HG03432 (cell line): Measurements from ENCODE around the gene C2CD4B.

ENCODE experiments used
- ATAC-seq: cut with Tn5 transposase; IDR thresholded peaks from one replicate; pipeline ENCODE4 v1.9.1; 2021; ENCODE audit warnings: mild to moderate bottlenecking, moderate library complexity; ENCODE audit not compliant: unreplicated experiment

Gene C2CD4B

DNA sequence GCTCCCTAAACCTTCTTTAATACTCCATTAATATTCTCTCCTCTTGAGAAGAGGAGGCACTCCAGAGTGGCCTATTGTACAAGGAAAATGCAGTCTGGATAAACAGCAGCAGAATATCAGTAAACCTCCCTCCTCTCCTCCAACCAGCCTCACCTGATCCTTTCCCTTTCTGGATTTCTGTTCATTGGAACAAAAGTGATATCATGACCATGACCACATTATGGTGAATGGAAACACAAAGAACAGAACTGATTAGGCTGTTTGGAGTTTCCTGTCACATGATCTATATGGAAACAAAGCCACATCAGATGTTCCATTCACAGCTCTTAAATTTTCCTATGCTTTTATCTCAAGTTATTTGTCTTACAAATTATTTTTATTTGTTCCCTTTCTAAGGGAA, 14.6 kb downstream of the C2CD4B start:
- no peak for ATAC-seq

DNA sequence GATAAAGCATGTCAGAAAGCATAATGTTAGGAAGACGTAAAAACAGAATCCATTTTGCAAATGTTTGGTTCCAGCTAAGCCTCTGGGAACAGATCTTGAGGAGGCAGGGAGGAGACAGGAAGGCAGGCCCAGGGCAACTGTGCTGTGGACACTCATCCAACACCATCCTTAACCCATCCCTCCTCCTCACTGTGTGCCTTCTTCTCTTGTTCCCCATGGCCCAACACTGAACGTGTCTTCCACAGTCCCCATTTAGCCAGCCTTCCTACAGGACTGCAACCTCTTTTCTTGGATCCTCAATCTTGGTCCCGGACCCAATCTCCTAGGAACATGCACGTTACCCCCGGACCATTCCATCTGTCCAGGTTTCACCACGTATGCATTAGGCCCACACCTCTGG, 15.4 kb downstream of the C2CD4B start:
- no peak for ATAC-seq

DNA sequence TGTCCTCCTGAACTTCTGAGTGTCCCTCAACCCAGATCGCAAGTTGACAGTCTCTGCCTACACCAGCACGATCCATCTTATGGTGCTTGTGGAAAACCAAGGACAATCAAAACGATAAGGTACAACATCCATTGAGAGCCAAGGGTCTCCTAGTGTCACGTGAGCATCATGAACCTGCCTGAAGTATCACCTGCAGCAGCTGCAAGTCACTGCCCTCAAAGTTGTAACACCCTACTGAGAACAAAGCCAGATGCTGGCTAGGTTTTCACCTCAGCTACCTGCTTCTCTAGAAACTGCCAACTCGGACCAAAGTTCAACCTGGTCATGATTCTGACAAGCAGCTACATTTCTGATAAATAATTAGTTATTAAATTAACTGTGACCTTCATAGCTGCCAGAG, 17.5 kb downstream of the C2CD4B start:
- ATAC-seq = no peak

DNA sequence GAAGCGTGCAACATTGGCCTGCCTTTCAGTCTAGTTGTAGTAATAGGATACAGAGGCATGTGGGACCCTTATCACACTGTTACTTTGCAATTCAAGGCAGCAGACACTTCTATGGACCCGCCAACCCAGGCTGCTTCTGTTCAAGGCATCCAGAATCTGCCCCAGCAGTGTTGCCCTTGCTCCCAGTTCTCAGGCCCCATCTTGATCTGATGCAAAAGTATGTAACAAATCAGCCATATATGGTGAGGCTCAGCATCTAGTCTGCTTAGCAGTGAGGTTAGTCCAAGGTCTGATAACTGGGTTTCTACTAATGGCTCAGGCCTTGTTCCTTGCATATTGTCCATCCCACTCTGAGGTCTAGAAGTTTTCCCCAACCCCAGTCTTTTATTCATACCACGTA, 17.9 kb downstream of the C2CD4B start:
- no peak for ATAC-seq

DNA sequence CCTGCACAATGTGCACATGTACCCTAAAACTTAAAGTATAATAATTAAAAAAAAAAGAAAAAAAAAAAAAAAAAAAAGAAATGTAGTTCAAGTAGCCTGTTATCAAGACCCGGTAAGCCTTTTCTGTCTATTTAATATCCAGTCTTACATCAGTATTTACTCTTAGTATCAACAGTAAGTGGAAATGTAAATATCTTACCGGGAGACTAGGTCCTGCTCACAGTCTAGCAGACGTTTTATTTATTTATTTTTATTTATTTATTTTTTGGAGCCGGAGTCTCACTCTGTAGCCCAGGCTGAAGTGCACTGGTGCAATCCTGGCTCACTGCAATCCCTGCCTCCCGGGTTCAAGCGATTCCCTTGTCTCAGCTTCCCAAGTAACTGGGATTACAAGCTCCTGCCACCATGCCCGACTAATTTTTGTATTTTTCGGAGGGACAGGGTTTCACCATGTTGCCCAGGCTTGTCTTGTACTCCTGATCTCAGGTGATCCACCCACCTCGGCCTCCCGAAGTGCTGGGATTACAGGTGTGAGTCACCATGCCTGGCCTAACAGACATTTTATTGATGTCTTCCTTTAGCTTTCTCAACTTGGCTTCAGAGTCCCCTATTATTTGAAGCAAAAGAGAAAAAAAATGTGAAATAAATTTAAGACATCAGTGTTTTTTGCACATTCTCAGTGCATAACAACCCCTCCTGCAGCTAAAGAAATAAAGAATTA, 19.9 kb downstream of the C2CD4B start:
- no peak for ATAC-seq

DNA sequence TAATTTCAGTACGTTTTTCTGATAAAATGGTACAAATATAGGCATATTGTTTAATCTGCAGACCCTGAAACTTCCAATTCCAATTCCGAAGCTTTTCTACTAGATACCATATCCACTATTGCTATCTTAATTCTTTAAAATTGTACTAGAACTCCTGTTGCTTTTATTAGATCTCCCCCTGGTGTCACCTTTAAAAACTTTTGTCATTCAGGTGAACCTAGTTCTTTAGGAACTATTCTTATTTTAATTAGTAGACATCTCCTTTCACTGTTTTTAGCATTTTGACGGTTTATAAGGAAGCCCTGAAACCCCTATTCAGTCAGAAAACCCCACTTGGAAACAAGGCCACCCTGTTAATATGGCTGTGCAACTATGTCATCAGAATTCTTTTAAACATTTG, 22.3 kb downstream of the C2CD4B start:
- ATAC-seq = no peak

DNA sequence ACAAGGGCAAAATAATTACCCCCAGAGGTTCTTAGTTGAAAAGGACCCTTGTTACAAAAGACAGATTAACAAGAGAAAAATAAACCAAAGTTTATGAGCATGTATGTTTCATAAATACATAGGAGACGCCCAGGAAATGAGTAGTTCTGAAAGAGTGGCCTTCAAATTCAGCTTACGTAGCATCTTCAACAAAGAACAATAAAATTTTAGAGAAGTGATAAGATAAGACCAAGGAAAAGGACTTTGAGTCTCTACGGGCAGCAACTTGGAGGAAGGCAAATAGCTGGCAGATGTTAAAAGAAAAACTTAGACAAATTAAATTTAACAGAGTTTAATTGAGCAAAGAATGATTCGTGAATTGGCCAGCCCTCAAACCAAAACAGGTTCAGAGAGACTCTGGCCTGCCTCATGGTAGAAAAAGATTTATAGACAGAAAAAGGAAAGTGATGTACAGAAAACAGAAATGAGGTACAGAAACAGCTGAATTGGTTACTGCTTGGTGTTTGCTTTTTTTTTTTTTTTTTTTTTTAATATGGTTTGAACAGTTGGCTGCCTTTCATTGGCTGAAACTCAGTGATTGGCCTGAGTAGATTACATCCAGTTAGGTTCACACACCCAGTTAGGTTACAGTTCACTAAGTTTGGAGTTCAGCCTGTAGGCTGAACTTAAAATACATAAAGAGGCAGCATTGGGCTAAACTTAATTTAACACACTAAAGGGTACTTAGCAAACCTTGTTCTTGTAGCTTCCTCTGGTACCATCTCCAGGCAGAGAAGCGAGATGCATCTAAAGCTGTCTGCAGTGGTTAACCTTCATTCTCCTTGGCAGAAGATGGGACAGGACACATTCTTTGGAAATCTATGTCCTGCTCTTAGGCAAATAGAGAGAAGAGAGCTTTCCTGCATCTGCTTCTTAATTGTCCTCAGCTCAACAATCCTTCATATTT, 23.2 kb downstream of the C2CD4B start:
- no peak for ATAC-seq

DNA sequence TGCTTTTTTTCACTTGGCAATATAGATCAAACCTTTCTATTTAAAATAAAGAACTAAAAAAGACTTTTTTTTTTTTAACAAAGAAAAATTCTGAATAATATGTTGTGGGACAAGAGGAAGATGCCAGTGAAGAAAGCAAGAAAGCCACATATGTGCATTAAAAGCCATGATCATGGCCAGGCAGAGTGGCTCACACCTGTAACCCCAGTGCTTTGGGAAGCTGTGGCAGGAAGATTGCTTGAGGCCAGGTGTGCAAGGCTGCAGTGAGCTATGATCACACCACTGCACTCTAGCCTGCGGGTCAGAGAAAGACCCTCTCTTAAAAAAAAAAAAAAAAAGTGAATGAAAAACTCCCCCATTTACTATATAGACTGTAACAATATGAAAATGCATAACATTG, 23.9 kb downstream of the C2CD4B start:
- ATAC-seq = no peak

DNA sequence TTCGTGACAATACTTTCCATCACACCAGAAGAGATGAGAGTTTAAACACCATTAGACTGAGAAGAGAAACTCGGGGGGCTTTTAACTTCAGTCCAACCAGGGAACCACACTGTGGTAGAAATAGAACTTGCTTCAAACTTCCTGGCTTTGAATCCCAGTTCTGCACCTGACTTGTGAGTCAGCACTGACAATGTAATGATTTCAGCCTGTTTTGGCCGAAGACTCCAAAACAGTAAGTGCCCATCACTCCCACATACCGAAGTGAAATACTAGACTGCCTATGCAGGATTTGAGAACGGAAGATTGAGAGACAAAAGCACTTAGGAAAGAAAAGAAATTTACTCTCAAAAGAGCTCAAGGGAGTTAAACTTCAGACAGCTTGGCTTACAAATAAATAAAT, 27.0 kb downstream of the C2CD4B start:
- no peak for ATAC-seq

DNA sequence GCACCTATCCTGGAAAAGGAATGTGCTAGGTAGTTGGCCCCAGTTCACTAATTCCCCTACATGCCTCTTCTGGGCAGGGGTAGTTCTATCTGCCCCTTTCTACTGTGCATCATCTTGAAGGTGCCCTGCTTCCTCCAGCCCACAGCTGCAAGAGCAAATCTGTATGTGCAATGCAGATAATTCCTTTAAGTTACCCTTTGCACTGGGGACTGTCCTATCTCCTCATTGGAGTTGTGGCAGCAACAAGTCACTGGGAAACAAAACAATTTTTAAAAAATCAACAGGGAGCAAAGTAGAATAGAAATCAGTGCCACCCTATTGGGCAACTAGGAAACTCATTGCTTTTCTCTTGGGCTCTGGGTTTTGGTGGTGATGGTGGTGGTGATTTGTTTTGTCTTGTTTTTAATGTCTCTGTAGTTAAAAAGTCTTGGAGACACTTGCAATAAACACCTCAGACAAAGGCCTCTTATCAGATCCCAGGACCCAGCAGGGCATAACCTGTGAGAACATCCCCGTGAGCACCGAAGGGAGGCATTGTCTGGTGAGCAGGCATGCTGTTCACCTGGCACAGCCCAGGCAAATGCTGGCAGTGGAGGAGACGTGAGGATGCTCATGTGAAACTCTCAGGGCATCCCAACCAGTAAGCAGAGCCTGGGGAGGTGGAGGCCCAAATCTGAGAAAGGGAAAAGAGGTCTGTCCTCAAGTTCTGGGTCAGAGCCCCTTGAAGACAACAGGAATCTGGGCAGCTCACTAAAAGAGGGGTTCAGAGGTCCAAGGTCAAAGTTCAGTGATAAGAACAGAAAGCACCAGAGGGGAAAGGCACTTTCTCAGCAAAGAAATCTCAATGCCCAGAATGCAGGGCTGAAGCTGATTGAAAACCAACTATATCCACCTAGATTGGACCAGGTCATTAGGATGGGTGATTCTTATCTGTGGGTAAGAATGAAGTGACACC, 27.9 kb downstream of the C2CD4B start:
- ATAC-seq = no peak

DNA sequence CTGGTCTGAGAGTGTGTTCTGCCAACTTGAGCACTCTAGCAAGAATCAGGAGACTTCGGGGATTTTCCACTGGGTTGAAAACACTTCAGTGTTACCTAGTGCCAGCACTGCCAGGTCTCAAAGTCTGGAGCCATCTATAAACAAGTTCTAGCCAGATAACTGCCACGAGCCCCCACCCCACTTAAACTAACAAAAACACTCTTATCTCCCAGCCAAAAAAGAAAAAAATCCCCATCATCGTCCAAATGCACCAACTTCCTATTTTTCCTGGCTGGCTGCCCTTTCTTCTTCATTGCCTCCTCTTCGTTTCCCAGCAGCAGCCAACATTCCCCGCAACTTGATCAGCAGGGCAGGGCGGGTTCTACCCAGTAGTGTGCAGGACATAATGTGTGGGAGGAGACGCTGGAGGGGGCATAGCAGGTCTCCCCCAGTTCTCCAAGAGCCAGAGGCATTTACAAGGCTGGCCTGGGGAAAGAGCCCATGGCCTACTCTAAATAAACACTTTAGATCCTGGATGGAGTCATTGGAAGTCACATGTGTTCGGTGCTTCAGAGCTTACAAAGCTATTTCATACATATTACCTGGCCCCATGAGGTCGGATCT, 29.5 kb downstream of the C2CD4B start:
- no peak for ATAC-seq

DNA sequence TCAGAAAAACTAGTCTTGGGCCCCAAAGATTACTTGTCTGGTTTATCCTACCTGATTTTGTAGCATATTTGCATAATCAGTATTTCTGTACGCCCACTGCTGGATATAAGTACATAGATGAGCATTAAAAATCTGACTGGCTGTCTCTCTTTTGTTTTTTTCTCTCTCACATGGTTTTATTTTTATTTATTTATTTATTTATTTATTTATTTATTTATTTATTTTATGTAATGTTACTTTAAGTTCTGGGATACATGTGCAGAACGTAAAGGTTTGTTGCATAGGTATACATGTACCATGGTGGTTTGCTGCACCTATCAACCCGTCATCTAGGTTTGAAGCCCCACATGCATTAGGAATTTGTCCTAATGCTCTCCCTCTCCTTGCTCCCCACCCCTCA, 31.9 kb downstream of the C2CD4B start:
- ATAC-seq = no peak

DNA sequence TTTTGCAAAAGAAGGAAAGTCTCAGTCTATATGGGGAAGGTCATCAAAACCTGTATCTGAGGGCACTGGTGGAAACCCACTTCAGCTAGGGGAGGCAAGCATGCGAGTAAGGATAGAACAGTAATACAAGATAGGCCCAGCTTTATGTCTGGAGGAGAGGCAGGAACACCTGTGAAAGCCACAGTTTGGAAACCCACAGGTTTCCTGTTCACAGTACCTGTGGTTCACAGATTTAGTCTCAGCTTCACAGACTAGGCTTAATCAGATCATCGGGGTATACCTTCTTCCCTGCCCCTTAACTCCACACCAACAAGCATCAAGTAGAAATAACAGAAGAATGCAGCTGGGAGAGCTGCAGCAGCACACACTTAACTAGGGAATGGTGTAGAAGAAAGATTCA, 36.2 kb downstream of the C2CD4B start:
- ATAC-seq = no peak

DNA sequence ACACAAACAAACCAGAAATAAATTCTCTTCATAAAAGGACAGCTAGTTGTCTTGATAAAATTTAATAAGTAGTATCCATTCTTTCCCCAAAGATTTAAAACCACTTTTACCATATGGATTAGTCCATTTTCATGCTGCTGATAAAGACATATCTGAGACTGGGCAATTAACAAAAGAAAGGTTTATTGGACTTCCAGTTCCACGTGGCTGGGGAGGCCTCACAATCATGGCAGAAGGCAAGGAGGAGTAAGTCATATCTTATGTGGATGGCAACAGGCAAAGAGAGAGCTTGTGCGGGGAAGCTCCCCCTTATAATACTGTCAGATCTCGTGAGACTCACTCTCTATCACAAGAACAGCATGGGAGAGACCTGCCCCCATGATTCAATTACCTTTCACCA, 38.7 kb downstream of the C2CD4B start:
- no peak for ATAC-seq

DNA sequence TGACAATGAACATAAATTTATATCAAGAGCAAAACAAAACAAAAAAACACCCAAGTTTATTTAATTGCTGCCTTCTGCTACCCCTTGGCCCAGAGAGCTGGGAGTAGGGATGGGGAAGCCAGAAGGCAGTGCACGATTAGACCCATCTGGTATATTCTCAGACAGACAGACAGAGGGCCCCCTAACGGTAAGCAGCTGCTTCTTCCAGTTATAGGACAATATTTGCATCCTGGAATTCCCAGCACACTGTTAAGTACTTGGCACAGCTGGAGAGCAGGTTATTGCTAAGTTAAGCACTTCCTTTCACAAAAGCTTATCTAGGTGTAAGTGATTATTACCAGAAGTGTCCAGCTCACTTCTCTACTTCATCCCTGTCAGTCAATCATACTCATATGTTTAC, 39.3 kb downstream of the C2CD4B start:
- ATAC-seq = no peak

DNA sequence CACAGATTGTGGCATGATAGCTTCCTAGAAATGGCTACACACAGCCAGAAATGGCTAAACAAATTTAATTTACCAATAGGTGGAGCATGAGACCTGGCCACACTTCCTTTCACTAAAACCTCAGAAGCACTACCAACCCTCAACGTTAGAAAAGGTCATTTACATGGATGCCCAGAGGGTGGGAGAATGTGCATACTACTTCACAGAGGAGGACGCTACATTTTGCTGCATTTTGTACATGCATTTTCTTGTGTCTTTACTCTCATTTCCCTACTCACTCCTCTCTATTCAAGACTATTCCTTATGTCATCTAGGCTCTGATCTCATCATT, 40.1 kb downstream of the C2CD4B start:
- ATAC-seq = no peak

DNA sequence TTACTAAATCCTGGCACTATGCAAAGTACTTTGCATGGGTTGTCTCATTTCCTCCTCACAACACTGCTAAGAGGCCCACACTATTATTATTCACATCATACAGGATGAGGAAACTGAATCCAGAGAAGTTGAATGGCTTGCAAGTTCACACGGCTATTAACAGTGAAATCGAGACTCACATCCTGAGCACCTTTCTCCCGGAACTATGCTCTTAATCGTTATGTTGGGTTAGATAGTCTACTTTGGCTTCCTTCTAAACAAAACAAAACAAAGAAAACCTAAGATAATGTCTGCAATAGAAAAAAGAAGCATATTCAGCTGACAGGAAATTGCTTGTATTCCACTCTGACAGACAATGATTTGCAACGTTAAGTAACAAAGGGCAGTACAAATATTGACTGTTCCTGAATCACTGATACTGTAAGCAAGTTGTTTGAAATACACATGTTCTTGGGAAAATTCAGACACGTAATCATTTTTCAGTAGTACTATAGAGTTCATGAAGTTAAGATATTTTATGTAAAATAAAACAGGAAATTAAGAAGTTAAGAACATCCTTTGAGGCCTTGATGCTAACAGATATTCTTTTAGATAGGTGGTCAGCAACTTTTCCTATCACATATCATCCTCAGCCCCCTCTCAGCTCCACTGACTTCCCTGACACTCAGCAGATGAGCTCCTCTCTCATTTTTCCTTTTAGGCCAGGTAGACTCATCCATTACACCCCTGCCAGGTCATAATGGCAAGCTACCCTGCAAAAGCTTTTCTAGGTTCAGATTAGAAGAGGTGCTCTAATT, 40.7 kb downstream of the C2CD4B start:
- no peak for ATAC-seq

DNA sequence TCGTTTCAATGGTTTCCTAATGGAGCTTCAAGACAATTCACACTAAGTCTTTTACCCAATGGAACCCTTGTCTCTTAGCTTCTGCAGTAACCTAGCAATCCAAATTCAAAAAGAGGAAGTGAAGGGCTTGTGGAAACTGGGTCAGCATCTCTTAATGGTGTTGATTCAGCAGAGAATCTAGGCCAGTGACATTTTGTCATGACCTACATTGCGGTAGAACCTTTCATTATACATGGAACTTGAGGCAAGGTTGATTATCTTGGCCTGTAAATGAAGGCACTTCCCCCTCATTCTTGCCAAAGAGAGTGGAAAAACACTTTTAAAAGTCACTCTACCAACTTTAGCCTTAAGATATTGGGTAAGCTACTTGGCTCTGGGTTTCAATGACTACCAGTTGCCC, 42.8 kb downstream of the C2CD4B start:
- ATAC-seq = no peak

DNA sequence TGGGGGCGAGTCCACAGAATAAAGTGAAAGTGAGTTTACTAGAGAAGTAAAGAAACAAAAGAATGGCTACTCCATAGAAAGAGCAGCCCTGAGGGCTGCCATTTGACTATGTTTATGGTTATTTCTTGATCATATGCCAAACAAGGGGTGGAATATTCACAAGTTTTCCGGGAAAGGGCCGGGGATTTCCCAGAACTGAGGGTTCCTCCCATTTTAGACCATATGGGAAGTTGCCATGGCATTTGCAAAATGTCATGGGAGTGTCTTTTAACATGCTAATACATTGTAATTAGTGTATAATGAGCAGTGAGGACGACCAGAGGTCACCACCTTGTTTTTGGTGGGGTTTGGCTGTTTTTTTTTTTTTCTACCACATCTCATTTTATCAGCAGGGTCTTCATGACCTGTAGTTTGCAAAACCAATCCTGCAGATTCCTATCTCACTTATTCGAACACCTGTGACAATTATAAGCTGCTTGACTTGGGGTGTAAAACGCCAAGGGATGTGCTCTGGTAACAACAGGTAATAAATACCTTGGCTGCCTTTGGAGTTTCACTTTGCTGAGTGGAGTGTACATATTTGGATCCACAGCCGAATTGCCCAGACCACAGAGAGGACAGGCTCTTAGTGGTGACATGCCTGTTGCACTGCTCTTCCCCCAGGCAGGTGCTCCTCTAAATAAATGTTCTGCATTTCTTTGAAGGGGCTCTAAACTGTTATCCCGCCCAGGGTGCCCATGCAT, 43.6 kb downstream of the C2CD4B start:
- ATAC-seq = no peak
